Hippocampal formation (tissue), 2 donors: ENCODE measurements around the gene ALG11.
"Not testable (repeated sequence)": the region's sequence is repeated elsewhere in the genome, so short reads cannot be mapped to it uniquely, and the experiment has no call there.

ENCODE experiments used
- DNase-seq, 2 donors: peaks; one replicate each; lab custom pipeline; 2025; lab: John Stamatoyannopoulos, UW

The ALG11 gene

GRCh38 chr13:52027832-52028231 lies 15.6 kb downstream of the ALG11 start:
- no peak for DNase-seq

GRCh38 chr13:52029569-52029968 lies 17.4 kb downstream of the ALG11 start:
- no peak for DNase-seq

- not testable (repeated sequence) for DNase-seq
These were observed 18.2 kb downstream of the ALG11 start for GRCh38 chr13:52030401-52030800.

- no peak for DNase-seq
These were observed 20.8 kb downstream of the ALG11 start for GRCh38 chr13:52033039-52033438.

GRCh38 chr13:52034616-52035226 lies 22.5 kb downstream of the ALG11 start:
- no peak for DNase-seq

GRCh38 chr13:52036037-52036436 lies 23.8 kb downstream of the ALG11 start:
- no peak for DNase-seq

- DNase-seq = no peak
These were observed 31.5 kb downstream of the ALG11 start for GRCh38 chr13:52043675-52044074.

GRCh38 chr13:52047463-52047862 lies 35.3 kb downstream of the ALG11 start:
- DNase-seq = no peak

- no peak for DNase-seq
These were observed 36.3 kb downstream of the ALG11 start for GRCh38 chr13:52048516-52048915.

GRCh38 chr13:52051400-52051799 lies 39.2 kb downstream of the ALG11 start:
- DNase-seq = no peak

- DNase-seq = no peak
These were observed 41.3 kb downstream of the ALG11 start for GRCh38 chr13:52053460-52053859.

- DNase-seq = not testable (repeated sequence)
These were observed 48.9 kb downstream of the ALG11 start for GRCh38 chr13:52061064-52061463.

- no peak for DNase-seq
These were observed 49.4 kb downstream of the ALG11 start for GRCh38 chr13:52061587-52061986.

GRCh38 chr13:52067237-52067636 lies 55.0 kb downstream of the ALG11 start:
- DNase-seq = no peak

- DNase-seq = no peak
These were observed 58.8 kb downstream of the ALG11 start for GRCh38 chr13:52070929-52071523.
